ENCODE measurements around the gene NT5DC3.

Gene NT5DC3

DNA sequence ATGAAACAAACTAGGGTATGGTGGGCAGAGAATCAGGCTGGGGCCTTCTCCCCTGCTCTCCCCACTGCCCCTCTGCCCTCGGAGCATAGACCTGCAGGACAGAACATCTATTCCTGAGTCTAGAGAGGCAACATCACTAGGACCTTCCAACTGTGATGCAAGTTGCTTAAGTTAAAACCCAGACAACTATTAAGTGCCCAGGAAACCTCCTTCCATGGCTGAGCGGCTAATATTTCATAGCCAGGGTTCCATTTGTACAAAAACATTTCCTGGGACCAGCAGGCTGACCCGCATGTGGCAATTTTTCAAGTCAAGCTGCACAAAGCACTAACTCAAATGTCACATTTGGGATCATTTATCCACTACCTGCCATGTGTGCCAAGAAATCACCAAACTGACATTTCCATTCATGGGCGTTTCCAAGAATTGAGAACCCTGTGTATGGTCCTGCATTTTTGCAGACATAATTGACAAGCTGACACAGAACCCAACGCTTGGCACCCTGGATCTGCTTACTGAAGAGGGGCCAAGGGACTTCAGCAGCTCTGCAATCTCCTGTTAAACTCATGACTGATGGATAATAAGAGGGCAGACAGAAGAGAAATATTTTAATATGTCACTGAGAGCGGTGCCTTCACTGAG lies 32.7 kb downstream of the NT5DC3 start:
- DNase-seq: no peak

DNA sequence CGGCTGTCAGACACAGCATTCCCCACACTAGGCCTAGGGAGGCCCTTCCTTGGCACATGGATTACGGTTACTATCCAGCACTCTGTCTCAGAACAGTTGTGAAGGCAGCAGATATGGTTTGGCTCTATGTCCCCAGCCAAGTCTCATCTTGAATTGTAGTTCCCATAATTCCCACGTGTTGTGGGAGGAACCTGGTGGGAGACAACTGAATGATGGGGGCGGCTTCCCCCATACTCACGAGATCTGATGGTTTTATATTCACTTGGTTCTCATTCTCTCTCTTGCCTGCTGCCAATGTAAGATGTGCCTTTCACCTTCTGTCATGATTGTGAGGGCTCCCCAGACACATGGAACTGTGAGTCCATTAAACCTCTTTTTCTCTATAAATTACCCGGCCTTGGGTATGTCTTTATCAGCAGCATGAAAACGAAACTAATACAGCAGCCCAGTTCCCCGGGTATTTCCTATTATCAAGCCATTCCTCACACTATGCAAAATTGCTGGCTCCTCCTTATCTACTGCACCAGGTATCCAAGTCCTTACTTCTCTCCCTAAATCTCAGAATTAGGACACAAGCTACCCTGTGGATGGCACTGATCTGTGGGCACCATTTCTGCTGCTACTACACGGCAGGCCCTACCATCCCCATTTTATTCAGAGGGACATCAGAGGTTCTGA lies 33.3 kb downstream of the NT5DC3 start:
- DNase-seq: no peak

DNA sequence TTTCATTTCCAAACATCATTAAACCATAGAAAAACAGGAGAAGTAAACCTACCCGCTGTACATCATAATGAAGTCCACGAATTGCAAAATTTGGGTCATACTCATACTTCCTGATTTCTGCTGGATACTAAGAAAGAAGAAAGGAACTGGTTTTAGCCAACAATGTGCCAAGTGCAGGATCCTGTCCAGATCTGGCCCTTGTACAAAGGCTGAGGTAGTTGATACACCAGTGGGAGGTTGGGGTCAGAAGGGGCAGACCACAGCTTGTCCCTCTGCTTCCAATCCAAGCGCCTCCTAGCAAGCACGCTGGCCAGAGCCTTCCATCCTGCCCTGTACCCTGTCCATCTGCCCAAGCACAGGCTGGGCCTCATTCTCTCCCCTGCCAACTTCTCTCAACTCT lies 34.2 kb downstream of the NT5DC3 start:
- no peak for DNase-seq

DNA sequence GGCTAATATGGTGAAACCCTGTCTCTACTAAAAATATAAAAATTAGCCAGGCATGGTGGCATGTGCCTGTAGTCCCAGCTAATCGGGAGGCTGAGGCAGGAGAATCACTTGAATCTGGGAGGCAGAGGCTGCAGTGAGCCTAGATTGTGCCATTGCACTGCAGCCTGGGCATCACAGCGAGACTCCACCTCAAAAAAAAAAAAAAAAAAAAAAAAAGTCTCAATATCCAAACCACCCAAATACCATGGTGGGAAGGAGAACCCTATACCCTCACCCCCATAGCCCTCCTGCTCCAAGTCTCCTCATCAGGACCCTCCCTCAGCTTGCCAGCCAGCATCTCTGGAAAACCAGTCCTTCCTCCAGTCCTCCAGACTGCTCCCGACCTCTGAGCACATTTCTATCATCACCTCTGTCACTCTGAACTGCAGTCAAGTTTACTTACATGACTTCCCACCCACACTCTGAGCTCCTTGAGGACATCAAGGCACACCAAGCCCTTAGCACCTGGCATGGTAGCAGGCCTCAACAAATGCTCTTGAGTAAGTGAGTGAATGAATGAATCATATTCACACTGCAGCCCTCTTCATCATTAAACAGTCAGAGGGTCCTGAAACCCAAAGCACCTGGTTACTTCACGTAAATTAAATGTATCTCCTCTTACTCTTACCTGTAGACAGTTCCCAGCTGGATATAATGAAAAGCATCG lies 35.2 kb downstream of the NT5DC3 start:
- no peak for DNase-seq

DNA sequence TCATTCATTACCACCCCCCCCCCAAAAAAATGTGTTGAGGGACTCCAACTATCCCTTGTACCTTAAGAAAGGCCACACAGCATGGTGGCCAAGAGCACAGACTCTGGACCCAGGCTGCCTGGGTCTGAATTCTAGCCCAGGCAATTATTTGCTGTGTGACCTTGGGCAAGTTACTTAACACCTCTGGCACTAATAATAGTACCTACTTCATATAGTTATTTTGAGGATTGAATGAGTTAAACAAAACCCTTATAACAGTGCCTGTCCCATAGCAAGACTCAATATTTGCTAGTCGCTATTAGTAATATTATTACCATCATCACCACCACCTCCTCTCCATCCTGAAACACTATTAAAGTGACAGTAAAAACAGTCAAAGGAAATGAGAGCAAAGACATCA lies 37.2 kb downstream of the NT5DC3 start:
- no peak for DNase-seq

DNA sequence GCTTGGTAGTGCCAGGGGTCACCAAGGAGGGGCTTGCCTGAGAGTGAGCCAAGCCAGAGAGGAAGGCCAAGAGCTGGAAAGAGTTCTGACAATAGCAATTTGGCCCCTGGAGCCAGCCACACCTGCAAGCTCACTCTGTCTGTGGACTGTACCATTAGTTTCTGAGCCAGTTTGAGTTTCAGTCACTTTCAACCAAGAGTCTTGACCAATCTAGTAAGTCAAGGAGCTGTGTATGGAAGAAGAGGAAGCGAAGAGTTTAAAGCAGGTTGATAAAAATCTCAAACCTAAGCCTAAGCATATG lies 38.5 kb downstream of the NT5DC3 start:
- DNase-seq: no peak

DNA sequence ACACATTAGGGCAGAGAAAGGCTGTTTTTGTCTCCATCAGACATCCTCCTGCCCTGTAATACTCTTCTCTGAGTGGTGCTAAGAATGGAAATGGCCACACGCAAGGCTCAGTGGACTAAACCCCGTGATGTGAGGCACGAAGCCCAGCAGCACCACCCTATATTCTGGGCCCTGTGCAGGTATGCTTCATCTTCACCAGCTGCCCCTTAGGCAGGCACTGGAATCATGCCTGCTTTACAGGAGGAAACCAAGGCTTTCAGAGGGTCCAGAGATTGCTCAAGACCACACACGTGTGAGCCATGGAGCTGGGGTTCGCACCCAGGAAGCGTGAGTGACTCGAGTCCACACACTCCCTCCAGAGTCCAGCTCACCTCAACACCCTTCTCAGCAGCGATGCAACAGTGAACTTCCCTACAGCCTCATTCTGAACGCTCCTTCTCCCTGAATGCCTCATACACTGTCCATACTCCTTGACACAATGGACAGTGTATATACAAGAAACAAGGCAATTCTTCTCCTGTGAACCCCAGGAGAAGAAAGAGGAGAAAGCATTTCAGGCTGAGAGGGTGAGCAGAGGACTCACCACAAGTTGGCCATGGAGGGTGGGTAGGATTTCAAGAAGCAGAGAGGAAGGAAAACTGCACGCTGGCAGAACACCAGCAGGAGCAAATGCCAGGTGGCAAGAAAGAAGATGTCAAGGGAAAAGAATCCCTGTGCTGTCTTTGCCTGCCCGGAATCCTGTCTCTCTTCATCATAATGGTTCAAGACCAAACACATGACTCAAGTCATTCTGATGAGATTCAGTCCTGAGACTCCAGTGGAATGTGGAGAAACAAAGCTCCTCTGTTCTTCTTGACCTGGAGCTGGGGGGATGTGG lies 39.1 kb downstream of the NT5DC3 start:
- no peak for DNase-seq

DNA sequence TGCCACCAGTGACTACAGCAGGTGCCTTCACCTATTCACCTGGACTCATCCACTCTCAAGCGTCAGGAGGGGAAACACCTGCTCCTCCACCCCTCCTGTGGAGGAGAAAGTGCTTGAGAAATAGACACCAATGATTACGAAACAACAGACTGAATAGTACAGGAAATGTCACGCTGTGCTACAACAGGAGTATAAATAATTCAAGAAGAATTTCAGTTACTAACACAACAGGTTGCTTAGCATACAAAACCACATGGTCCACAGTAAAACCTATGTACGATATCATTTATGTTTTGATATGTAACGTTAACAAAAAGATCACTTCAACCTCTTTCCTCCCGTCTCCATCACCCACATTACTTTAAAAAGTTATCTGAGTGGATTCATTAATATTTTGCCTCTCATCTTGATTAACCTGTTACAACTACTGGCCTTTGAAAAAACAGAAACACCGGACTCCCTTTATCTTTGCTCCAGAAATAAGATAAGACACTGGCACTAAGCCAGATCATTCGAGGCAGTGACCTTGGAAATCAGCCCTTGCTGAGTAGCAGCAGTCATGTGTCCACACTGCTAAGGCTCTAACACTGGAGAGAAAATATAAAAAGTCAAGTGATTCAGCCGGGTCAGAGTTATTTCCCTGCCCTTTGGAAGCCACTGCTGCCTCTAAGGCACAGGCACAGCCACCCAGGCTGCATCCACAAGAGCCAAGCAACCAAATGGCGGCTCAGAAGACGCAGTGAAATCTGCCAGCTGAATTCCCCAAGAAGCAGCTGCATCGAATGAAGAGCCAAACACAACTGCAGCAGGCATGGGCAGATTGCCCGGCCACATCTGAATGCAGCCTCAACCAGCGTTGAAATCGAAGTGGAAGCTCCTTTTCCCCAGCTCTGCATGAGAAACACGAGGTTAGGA lies 40.9 kb downstream of the NT5DC3 start:
- DNase-seq: no peak

DNA sequence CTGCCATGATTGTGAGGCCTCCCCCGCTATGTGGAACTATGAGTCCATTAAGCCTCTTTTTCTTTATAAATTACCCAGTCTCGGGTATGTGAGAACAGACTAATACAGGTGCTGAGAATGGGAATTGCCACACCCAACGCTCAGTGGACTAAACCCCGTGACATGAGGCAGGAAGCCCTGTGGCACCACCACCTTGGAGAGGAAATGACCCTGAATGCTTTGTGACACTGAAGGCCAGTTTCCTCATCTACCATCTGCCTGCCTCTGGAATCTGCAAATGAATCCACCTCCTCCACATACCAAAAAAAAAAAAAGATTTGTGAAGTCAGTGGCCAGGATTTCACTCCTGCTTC lies 41.6 kb downstream of the NT5DC3 start:
- DNase-seq: no peak

DNA sequence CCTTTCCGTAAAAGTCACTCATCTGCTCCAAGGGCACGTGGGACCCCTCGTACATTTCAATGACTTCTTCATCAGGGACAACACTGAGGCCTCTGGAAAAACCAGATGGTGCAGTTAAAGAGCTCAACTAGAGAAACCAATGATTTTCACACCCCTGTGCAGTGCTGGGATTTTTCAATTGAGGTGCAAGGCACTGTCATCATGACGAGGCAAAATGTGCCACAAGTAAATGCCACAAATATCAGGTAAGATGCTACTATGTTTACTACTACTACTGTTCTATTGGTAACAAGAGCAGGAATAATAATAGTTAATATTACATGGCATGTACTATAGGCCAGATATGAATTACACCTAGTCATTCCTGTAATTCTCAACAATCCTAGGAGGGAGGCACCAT lies 42.4 kb downstream of the NT5DC3 start:
- no peak for DNase-seq

DNA sequence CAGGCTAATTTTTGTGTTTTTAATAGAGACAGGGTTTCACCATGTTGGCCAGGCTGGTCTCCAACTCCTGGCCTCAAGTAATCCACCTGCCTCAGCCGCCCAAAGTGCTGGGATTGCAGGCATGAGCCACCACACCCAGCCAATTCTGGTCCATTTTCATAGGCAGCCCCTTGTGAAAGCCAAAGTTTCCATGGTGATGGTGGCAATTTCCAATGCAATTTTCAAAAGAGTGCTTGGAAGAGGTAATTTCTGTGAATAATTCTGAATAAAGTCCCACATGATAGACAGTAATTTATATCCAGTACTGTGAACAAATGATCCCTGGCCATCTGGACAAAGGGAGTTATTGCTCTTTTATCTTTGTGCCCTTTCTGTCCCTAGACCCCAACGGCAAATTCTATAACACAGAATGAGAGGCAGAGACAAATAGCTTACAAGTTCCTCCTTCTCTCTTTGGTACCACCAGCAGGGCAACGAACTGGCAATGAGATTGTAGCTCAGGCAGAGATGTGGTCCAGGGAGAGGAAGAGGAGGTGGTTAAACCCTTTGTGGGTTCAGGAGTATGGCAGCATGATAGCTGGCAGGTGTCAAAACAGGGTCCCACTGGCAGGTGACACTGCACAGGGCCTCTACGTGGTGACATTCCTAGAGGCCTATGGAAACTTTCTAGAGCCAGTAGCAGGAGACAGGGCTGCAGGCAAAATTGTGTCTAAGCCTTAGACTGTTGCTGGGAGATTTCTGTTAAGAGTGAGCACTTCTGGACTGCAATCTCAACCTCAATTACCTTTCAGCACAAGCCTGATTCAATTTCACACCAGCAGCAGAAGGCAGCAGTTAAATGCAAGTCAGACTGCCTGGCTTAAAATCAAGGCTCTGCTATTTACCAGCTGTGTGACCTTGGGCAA lies 46.5 kb downstream of the NT5DC3 start:
- DNase-seq: no peak

DNA sequence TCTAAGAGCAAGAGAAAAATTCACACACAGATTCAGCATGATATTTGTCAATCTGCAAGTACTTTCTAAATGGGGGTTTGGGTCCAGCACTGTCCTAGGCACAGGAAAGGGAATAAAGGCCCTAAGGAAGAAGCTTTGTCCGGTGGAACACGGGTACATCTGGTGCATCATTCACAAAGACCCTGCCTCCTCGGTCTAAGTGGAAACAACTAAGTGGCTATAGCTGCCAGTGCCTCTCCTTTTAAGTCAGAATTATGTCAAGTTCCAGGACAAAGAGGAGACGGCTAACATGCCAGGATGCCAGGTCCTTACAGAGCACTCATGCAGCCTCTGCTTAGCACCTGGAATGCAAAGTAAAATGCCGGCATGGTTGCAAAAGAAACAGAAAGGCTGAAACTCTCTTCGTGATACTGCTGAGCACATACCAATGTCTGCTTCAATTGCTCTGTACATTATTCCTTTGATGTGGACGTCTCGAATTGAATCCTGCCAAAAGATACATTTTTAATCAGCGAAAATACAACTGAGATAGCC lies 47.5 kb downstream of the NT5DC3 start:
- DNase-seq: no peak

DNA sequence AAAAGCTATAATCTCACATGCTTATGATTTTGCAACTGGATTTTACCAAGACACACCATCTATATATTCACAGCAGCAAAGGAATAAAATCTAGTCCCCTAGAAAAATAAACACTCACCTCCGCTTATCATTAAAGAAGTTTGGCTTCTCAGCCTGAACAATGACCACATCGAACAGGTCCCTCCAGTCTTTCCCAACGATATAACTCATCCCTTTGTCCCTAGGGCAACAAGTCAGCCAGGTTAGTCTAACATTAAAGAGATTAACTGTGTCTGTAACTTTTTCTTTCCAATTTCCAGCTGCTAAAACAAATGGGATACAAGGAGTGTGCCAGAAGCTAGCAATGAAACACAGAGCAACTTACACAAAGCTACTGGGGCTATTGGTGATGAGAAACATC lies 48.0 kb downstream of the NT5DC3 start:
- no peak for DNase-seq

DNA sequence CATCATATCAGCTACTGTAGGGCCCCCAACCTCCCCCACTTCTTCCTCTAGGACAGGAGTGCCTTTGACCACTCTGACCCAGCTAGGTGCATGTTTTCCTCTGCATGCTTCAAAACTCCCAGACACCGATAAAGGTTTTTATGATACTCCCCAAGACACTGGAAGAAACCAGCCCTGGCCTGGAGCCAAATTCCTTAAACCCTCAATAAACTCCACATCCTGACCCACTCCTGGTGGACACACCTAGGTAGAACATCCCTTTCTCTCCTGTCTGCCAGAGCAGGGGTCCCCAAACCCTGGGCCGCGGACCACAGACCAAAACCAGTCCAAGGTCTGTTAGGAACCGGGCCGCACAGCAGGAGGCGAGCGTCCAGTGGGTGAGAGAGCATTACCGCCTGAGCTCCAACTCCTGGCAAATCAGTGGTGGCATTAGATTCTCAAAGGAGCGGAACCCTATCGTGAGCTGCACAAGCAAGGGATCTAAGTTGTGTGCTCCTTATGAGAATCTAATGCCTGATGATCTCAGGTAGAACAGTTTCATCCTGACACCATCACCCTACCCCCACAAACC lies 49.6 kb downstream of the NT5DC3 start:
- DNase-seq: no peak

DNA sequence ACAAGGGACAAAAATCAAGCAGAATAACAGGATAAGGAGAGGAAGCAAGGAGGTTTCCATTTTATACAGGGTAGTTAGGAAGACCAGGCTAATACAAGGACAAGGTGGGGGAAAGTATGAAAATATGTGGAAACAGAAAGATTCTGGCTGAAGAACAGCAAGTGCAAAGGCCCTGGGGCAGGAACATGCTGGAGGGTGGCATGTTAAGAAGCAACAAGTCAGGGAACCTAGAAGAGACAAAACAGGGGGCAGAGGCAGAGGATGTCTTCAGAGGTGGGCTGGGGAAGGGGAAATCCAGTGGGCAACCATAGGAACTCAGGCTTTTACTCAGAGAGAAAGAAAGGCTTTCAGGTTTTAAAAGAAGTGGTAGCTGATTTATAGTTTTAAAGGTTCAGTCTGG lies 54.8 kb downstream of the NT5DC3 start:
- no peak for DNase-seq

DNA sequence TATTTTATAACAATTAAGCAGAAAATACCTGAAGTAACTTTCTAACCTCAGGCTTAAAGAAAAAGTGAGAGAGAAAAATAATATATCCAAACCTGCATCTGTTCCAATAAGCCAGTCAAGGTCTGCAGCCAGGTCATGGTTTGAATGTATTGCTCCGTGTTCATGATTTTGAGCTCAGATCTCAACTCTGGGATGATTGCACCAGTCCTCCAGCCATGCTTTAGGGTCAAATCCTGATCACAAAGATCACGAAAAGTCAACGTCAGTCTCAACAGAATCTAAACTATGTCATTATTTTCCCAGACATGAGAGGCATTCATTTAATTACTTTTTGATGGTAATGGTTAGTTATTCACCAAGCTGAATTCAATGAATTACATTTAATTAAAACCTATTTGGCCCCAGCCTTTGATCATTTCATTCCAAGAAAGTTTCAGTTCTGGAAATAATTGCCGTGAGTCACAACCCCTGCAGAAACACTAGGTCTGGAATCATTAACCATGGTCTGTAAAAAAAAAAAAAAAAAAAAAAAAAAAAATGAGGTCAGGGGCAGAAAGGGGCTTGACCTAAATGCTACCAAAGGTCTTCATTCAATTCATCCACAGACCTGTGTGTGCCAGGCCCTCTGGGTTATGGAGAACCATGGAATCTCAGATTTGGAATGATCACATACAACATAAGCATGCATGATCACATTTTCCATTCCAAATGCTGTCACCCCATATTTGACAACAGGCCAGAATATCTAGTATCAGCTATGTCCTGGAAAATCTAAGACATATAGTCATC lies 55.6 kb downstream of the NT5DC3 start:
- no peak for DNase-seq

DNA sequence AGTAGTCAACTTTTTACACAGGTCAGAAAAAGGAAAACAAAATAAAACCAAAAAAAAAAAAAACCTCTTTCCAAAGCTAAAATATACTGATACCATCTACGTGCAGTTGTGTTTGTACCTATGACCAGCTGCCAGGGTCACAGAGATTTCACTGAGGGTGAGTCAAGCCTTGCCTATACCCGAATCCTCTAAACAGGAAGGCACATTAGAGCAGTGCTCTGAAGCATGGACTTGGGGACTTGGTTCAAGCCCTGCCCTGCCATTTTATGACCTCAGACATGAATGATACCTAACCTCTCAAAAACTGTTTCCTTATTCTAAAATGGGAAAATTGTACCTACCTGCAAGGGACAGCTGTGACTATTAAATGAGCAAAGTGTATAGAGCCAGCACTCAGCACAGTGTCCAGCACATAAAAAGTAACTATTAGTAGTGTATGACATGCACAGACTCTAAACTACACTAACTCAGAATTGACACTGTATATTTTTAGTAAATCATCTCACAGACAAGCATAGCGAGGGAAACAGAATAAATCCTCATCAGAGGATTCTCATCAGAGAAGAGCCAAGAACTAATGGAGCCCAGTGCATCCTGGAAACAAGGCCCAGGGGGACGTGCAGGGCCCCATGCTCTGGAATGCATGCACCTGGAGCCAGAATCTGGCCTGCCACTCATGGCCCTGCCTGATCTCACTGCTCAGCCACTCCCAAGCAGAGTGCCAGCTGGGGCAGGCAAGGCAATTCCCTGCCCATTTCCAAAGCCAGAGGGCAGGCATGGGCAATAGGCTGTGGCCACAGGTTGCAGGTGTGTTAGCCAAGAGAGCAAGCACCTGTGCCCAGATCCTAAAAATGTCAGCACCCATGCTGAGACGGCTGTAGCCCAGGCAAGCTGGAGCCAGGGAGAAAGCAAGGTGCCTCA lies 57.0 kb downstream of the NT5DC3 start:
- DNase-seq: no peak

DNA sequence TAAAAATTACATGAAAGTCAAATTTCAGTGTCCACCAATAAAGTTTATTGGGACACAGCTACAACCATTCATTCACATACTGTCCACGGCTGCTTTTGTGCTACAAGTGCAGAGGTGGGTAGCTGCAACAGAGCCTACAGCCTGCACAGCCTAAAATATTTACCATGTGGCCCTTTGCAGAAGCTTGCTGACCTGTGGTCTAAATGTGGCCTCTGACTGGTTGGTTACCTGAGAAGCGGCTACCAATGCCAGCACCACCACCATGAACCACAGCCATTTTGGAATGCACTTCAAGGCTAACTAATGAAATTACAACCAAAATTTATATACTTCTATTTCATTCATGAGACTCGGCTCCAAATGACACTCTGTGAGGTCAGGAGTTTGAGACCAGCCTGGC lies 58.6 kb downstream of the NT5DC3 start:
- DNase-seq: no peak

DNA sequence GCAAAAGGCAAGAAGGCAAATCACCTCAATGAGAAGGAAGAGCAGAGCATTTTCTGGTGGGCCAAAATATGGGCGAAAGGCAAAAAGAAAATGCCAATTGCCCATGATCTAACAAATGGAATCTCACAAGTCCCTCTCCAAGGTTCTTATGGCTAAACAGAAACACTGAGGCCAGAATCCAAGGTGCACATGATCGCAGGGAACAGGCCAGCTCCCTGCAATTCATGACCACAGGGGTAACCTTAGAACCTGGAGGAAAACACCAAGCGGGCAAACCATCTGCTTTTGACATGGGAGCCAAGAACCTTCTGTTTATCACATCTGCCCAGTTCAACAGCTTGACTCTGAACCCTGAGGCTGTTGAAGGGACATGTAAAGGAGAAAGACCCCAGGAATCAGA lies 60.0 kb downstream of the NT5DC3 start:
- DNase-seq: no peak
